ENCODE results near the gene NR4A3. TPM values are rescaled to one million over a fixed set of nuclear protein-coding genes. Genes with fewer than 3 reads are reported as not detected.

Gene NR4A3
- total RNA-seq: 1.7 and 2.2 TPM in 2 replicates

DNA sequence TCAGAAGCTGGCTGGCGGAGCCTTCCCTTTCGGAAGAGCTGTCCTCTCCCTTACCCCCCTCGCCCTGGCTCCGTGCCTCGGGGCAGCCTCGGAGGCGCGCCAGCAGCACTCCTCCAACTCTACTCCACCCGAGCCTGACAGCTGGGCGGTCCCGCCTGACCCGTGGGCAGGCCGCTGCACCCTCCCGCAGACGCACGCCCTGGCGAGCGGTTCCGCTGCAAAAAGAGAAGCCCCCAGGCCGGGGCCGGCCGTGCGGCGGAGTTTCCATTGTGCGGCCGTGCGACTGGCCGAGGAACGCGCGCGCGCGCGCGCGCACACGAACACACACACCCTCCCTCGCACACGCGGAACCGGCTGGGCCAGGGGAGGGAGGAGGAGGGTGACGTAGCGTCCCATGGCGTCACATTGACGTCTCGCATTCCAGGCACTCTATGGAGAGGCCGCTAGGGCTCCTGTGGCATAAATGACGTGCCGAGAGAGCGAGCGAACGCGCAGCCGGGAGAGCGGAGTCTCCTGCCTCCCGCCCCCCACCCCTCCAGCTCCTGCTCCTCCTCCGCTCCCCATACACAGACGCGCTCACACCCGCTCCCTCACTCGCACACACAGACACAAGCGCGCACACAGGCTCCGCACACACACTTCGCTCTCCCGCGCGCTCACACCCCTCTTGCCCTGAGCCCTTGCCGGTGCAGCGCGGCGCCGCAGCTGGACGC, at the start of gene NR4A3:
Gene NR4A3, plus strand, starts transcription at position 490 of the 713 bp plus-strand sequence. CDS start 6,158 bp downstream, outside the sequence.

DNA sequence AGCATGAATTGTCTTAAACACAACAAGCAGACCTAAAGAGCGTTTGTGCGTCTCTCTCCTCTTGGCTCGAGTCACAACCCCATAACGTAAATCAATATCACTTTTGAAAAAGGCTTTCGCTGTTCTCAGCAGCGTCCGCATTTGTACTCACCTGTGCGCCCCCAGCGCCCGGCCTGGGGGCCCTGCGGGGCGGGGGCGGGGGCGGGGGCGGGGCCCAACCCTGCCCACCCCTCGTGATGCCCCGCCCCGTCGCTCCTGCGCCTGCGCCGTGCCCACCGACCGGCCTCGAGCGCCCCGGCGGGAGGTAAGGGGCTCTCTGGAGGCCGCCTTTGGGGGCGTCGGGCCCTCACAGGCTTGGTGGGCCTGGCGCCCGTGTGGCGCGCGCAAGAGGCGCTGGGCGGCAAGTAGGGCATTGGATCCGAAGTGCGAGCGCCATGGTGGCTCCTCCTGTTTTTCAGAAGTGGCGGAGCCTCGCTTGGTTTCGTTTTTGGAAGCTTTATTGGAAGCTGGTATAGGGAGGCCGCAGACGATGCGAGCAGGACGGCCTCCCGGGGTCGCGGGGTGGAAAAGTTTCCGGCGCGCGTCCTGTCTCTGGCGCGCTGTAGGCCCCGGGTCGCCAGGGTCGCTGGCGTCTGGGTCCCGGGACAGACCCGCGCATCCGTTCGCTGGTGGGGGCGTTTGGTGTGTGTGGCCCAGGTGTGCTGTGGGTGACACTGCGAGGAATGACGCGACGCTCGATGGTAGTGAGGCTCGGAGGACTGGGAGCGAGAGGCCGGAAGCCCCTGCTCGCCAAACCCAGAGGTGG, 84.9 kb downstream of the NR4A3 start, which contains the start of gene STX17:
Gene STX17, plus strand, starts transcription at position 252 of the 805 bp plus-strand sequence. CDS start 8,586 bp downstream, outside the sequence.

Other genes starting within 250 kb of the NR4A3 start
- gene STX17, start 84.8 kb downstream of the NR4A3 start, total RNA-seq: 33.1 and 37.4 TPM in 2 replicates

Measured in articular chondrocyte of knee joint (primary cell).